ENCODE data around the gene FMN1.

- peak; percentile 16 to 52 (median 42) for TF ChIP-seq CTCF (IDR thresholded peaks at IDR 0.05)
- no peak for TF ChIP-seq POLR2A (IDR thresholded peaks at IDR 0.05)
These were observed 21.7 kb upstream of the FMN1 start for GRCh38 chr15:33215941-33216872.

Measured in body of pancreas (tissue), 4 donors.